HS-5 (cell line): ENCODE results near the gene IL22.

Experiments used
- DNase-seq: peaks from one replicate; pipeline ENCODE4 v3.0.0-alpha.2; 2012; ENCODE audit warnings: low read depth

Gene IL22

DNA sequence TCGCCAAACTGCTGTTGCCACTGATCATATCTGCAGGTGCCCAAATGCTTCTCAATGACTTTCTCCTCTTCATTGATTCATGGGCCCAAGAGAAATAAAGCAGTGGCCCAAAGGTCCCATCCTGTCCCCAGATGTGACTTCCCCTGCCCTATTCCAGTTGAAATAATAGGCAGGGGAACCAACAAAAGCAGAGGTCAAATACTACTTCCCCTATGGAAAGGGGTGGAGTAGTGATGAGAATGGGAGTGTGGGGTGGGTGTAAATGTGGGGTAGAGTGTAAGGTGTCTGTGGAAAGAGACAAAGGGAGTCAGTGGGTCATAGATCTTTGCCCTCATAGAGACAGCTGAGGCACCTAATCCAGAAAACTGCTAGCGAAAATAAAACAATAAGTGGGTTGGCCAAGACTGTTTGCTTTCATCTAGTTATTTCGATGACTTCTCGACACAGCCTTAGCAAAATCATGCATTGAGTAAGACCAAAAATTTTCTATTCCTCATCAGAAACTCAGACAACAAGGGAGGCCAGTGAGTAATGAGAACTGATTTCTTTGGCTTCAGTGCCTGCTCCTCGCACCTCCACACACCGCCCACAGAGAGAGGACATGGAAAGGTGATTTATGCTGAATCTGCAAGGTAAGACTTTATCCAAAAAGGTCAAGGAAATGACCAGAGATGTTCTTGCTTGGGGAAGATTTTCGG, 10.9 kb upstream of the IL22 start:
- DNase-seq = no peak

DNA sequence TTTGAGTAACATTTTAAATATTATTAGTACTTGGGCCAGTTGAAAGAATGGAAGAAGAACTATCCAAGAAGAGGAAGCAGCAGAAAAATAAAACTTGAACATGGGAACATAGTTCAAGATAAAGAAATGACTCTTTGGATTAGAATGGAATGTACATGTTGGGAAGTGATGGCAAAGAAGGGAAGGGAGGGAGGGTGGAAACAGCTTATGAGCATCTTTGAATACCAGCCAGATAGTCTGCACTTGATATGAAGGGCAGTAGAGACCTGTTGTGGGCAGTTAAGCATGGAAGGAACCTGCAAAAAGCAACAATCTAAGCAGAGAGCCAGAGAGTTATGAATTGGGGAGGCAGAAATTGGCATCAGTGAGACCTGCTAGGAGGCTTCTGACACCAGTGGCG, 10.0 kb upstream of the IL22 start:
- no peak for DNase-seq

DNA sequence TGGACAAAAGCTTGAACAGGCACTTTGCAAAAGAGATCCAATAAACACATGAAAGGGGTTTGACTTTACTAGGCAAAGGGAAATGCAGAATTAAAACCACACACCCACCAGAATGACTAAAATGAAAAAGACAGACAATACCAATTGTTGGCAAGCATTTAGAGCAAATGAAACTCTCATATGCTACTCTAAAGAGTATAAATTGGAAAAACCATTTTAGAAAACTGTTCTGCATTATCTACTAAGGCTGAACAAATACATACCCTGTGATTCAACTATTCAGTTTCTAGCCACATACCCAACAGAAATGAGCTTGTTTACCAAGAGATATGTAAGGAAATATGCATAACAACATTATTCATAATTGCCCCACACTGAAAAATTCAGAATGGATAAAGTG, 8.5 kb upstream of the IL22 start:
- no peak for DNase-seq

DNA sequence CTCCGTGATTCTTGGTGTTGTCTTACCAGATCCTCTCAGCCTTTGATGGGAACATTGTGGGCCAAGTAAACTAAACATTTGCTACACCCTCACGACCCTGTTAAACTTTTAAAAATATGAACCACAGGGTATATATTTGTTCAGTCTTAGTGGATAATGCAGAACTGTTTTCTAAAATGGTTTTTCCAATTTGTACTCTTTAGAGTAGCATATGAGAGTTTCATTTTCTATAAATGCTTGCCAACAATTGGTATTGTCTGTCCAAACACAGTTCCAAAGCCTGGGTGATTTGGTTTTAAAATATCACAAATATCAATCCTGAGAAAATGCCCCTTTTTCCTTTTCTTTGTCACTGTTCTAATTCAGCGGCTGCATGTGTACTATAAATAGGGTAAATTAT, 6.7 kb upstream of the IL22 start:
- DNase-seq = no peak

DNA sequence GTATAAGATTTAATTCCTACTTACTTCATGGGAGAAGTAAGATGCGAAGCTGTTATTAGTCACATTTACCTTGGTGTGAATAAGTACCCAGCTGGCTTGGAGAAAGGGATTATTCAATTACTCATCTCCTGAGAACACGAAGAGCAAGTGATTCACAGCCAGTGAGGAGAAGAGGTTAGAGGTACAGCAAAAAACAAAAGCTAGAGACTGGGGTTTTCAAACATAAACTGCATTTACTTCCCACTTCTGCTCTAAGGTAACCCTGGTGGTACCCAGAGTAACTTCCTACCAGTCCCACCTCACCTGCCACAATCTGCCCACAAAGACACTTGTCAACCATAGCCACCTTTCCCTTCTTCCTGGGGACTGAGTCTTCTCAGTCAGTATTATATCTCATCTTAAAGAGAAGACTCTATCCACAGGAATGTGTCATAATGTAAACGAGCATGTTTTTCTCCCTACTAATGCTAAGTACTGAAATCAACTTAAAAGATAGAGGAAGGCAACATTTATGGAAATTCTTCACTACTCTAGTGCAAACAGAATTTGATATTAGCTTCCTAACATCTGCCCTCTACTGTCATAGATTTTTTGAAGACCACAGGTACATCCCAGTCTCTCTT, 6.0 kb upstream of the IL22 start:
- peak; percentile 80 for DNase-seq

DNA sequence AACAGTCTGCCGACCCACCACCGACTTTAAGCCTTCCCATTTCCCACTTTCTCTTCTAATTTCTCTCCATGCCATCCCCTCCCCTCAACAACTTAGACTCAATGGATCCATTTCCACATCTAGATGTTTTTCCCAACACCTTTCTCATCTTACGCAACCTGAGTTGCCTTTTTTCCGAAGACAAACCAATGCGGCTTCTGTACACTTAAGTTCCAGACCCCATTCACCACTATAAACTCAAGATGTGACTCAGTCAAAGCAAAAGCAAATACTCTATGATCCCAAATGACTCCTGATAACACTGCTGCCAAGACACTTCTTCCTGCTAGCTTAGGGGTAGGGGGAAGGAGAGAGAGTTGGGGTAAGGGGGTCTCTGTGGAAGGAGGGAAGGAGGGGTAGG, 1.3 kb downstream of the IL22 start:
- no peak for DNase-seq

DNA sequence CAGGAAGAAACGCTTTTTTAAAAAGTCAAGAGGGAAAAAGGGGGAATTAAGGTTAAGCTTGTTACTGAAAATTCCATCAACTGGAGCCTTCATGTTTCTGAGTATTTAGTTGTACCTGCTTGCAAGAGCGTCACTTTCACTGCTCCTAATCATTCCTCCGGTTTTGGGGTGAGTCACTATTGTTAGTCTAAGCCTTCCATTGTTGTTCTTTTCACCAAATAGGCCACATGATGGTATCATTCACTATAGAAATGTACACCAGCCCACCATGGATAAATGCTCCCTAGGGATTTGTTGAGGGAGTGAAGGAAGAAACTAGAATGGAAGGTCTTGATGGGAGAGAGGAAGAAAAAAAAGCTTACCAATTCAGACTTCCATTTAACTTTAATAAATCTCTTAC, 3.0 kb downstream of the IL22 start:
- DNase-seq = no peak

DNA sequence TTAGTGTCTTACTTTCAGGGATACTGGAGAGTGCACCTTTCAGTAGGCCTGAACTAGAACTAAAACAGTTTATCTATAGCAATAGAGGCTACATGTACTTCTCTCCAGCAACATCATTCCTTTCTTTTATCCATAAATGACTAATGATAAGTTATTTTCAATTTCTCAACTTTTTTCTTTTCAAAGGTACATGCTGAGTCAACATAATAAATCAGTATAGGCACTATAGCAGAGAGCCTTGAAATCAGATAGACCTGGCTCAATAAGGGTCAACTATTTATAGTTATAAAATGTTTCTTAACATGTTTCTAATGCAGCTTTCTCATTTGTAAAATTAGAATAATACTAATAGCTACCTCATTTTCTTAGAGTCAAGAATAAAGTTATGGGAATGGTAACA, 5.6 kb downstream of the IL22 start:
- no peak for DNase-seq

DNA sequence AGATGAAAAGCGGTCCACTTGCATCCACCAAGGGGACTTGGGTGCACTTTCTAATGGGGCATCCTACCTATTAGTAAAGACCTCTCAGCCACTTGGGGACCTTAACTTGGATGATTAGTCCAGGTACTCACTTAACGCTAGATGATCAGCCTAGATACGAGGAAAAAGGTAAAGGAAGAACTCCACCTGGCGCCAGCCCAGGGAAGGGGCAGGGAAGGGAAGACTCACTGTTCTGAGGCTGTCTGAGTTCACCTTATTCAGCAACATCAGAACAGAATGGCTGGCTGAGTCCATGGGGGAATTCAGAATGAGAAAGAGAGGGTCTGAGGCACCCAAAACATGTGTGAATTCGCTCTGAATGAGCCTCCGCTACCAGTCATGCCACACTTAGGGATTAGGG, 7.1 kb downstream of the IL22 start:
- DNase-seq = no peak

DNA sequence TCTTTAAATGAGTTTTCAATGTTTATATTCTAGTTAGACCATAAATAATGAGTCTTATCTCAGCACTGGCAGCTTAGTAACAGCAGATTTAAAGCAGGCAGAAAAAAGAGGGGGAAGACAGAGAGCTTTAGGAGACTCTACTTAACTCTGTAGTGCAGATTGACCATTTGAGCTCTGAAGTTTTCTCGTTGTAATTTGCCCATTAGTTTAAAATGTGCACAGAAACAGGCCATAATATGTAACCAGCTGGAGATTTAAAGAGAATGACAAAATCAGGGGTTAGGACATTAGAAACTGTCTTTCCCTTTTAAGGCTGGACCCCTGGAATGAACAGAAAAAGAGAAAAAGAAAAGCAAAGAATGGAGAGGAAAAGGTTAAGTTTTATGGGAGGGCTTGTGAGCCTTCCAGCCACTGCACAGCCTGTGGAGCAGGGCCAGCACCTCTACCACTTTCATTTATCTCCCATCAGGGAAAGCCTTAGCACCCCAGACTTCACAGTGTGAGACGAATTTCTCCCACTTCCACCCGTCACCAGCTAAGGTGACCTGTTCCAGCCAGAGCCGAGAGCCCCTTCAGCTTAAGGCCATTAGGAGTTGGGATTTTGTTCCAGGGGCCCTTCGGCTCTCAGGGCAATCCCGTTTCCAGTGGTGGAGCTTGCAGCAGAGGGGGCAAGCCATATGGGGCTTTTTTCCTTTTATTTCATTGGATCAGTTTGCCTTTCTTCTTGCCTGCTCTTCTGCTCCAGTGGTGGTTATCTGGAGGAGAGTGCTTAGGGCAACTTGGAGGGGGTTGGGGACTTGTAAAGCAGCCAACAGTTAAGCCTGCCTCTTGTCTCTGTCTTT, 8.0 kb downstream of the IL22 start:
- DNase-seq = no peak

DNA sequence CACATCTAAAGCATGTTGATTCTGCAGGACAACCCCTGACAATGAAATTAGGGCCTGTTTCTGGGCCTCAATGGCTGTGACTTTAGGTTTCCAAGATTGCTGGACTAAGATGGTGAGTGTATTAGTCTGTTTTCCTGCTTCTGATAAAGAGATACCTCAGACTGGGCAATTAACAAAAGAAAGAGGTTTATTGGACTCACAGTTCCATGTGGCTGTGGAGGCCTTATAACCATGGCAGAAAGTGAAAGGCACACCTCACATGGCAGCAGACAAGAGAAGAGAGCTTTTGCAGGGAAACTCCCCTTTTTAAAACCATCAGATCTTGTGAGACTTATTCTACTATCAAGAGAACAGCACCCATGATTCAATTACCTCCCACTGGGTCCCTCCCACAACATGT, 10.6 kb downstream of the IL22 start:
- no peak for DNase-seq

DNA sequence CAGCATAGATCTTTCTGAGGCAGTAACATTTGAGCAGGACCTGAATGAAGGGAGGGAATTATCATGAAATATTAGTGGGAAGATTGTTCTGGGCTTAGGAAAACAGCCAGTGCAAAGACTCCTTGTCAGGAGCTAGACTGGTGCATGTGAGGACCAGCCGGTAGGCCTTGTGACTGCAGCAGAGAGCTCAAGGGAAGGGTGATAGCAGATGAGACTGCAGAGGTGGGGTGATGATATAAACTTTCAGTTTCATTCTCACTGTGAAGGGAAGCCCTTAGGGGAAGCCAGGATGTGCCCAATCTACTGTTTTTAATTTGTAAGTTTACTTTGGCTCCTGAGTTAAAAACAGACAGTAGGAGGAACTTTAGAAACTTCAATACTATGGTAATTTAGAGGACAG, 12.4 kb downstream of the IL22 start:
- no peak for DNase-seq

DNA sequence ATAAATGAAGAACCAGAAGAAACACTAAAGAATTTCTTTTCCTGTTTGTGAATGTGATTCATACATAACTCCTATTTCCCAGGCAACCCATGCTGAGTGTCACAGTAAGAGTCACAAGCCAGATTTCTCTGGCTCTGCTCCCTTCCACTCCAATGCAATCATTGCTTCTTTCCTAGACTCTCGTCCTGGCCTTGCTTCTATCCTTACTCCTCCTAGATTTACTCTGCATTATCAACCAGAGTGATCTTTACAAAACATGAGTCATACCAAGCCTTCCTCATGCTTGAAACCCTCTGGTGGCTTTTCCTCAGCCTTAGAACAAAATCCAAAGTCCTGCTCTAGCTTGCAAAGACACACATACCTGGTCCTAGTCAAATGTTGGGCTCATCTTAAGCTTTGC, 13.3 kb downstream of the IL22 start:
- no peak for DNase-seq

DNA sequence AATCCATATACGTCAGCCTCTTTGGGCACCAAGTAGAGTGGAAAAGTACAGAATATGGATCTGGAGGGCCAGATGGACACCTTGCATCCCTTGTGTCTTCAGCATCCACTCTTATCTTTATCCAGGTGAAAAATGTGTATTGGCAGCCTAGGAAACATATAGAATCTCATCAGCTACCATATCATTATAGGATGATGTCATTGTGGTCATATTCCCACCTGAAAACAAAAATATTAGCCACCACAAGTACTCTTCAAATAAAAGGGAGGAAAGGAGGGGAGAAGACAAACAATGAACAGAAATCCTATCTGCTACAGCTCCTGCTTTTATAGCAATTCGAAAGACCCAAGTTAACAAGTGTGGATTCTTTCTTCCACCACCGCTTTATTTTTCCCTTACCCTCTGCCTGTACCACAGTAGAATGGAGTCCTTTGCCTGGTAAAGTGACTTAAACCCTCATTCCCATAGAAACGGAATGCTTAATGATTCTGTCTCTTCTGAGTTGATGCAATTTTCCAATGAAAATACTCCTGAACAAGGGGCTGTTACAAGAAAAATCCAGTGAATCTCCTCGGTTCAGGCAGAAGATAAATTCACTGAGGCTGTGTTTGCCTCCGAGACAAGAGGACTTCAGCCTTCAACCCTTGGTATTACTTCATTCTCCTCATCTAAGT, 14.0 kb downstream of the IL22 start:
- no peak for DNase-seq

DNA sequence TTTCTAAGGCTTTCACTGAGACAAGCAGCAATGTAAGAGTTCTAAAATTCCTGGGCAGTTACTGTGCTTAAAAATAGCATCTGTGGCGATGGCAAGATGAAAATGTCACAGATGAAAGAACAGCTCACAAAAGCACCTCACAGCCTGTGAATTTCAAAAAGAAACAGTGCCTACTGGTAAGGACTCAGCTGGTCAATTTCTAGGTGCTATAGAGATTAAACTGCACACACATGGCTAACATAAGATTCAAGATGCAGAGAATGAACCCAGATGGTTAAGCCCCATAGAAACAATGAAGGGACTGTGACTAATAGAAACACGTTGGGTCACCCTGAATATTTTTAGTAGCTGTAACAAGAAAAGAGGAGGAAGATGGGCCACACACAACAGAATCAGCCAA, 15.8 kb downstream of the IL22 start:
- DNase-seq = no peak

DNA sequence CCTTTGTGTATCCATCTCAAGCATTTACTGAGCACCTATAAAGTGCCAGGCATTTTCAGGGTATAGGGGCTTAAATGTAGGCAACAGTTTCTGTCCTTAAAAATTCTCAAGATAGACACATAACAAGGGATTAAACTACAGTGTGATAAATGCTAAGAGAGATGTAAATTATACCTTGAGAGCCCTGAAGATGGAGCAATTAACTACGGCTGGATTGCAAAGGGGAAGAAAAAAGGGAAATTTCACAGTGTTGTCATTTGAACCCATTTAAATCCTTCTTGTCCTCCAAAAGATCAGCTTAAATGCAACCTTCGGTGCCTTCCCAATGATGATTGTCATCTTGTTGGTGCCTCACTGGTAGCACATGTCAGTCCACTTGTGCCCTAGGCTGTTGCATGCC, 16.3 kb downstream of the IL22 start:
- no peak for DNase-seq

DNA sequence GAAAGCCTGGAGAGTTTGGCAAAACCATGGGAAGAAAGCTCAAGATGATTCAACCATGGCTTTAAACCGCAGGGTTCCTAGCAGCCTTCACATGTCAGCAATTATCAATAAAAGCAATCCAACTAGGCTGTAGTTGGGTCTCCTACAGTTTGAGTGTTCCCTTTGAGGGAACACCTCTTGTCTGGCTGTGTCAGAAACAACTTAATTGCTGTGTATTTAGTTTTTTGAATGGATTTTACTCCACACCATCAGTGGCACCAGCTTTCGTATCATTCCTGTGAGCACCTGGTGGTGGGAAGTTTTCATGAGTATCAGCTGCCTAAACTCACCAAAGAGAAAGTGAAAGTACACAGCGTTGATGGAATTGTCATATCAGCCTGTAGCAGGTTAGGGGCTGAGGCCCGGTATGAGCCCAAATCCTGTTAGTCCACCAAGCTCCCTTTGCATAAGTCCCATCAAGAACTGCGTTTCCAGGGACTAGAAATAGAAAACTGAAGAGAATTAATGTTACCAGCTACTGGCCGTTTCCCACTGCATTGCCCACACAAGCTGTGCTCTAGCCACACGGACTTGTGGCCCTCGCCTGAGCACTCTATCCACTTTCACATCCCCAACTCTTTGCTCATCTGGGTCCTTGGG, 16.9 kb downstream of the IL22 start:
- no peak for DNase-seq

DNA sequence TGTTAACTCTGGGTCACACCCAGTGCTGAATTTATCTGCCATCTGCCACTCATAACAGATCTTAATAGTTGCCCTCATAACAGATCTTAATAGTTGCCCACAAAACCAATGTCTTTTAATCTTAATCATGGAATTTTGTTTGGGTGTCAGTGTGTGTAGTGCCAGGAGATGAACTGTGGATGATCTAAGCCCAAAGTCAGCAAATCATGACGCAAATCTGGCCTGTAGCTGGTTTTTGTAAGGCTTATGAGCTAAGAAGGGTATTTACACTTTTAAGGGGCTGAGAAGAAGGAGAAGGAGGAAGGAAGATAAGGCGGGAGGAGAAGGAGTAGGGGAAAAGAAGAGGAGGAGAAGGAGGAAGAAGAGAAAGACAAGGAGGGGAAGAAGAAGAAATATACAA, 17.8 kb downstream of the IL22 start:
- no peak for DNase-seq

DNA sequence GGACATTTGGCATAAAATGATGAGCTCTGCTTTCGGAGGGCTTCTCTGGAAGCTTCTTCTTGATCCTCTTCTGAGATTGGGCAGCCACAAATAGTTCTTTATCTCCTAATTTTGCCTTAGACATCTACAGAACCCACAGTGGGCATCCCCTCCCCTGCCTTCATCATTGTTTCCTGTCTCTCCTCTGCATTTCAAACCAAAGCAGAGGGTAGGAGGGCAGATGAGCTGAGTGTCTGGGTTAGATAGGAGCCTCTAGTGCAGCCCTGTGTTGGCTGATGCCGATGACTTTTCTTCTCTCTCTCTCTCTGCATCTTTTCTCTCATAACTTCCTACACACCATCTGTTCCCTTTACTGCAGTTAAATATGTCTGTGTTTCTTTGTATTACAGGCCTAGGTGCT, 19.3 kb downstream of the IL22 start:
- no peak for DNase-seq

DNA sequence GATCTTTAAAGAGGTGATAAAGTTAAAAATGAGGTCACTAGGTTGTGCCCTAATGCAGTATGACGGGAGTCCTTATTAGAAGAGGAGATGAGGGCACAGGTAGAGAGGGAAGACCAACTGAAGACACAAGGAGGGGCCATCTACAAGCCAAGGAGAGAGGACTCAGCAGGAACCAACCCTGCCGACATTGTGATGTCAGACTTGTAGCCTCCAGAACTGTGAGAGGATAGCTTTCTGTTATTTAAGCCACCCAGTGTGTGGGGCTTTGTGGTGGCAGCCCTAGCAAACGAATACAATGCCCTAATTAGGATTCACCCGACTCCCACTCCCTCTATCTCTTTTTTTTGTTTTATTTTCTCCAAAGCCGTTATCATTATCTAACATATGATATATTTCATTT, 19.9 kb downstream of the IL22 start:
- DNase-seq = no peak

DNA sequence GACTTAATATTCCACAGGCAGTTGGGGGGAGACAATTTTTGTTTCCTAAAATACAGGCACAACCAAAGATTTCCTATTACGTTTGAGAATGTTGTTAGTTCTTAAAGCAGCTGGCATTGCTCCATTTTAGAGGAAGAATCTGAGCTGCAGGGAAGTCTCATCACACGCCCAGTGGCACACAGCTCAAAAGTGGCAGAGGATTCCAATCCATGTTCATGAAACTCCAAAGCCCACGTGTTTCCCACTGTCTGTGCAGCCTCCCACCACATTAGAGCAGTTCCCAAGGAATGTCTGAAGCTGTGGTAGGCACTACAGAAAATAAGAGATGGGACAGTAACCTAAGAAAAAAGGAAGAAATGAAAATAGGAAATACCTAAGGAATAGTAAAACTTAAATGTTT, 21.7 kb downstream of the IL22 start:
- DNase-seq = no peak

DNA sequence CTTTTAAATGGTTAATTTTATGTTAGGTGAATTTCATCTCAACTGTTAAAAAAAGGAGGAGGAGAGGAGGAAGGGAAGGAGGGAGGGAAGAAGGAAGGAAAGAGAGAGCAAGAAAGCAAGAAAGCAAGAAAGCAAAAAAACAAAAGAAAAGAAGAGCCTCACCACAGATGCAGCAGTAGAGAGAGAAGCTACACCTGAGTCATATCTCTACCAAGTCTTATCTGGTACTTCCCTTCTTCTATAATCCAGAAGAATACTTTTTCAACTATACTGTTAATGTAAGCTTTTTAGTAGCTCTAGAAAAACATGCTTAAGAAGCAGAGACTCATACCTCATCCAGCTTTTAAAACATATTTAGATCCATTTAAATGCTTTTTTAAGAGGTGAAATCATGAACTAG, 22.2 kb downstream of the IL22 start:
- DNase-seq = no peak
